K562 (cell line): ENCODE data around the gene ATRN. TPM values are rescaled to one million over a fixed set of nuclear protein-coding genes. Genes with fewer than 3 reads are reported as not detected.

Experiments used
- ATAC-seq: fragments of 200-7000 bp; cut with Tn5 transposase; 3 replicates; pipeline ENCODE4 v1.9.1; 2020; ENCODE audit warnings: moderate library complexity
- BruUV-seq: library from RNA; stranded (reverse); fragments of 400-500 nt; replicated peaks from 2 replicates; lab custom pipeline; 2021; lab: Mats Ljungman, UMichigan
- CTCF ChIA-PET: fragments of 300-600 bp; formaldehyde crosslinking; extraction: SDS; loops from one replicate; lab custom pipeline; 2021; ENCODE audit warnings: low intra/inter-chr PET ratio; lab: Yijun Ruan, JAX
- POLR2A ChIA-PET: fragments of 300-600, 350-650 bp; sonication (Branson Sonifier 250); formaldehyde crosslinking; extraction: SDS; loops from one replicate; lab custom pipeline; 2021; ENCODE audit warnings: antibody characterized with exemption, inconsistent platforms; lab: Yijun Ruan, JAX
- DNase-seq, 4 experiments: peaks; one replicate each; pipeline versions ENCODE4 v3.0.0 to v3.0.0-alpha.2; 2011 to 2018; ENCODE audit warnings: low spot score in 3 of 4, mixed read lengths in 3 of 4; ENCODE audit errors: extremely low read depth in 1 of 4
- FAIRE-seq: peaks from 2 replicates; lab custom pipeline; 2011; peaks lifted over from hg19 to GRCh38; lab: Jason Lieb, UNC
- H2AFZ ChIP-seq: 2 replicates; pipeline ENCODE4 v1.6.0; 2011; ENCODE audit warnings: low read depth, low read length, control low read depth, inconsistent platforms
- H3K27ac ChIP-seq: fragments of 200-600 bp; 3 replicates; pipeline ENCODE4 v1.8.0; 2011; ENCODE audit warnings: low read depth, mild to moderate bottlenecking, control low read depth, inconsistent platforms, low read length, moderate library complexity, mixed read lengths; ENCODE audit errors: extremely low read depth
- H3K27me3 ChIP-seq, 2 experiments: fragments of 300-600 bp in 1 of 2; 2 replicates in 1 of 2; 3 replicates in 1 of 2; pipeline versions ENCODE4 v1.6.0 to v1.8.0; 2011; ENCODE audit warnings: inconsistent platforms in 2 of 2, low read length in 2 of 2, mild to moderate bottlenecking in 1 of 2, mixed read lengths in 1 of 2, moderate library complexity in 1 of 2; ENCODE audit not compliant: control insufficient read depth in 2 of 2, insufficient read depth in 2 of 2
- H3K36me3 ChIP-seq: fragments of 300-600 bp; 3 replicates; pipeline ENCODE4 v1.8.0; 2011; ENCODE audit warnings: mild to moderate bottlenecking, low read length, inconsistent platforms; ENCODE audit not compliant: control insufficient read depth, insufficient read depth
- H3K4me1 ChIP-seq, 2 experiments: fragments of 200-600 bp in 1 of 2; replicated peaks in 1 of 2; 2 replicates in 1 of 2; 3 replicates in 1 of 2; pipeline versions ENCODE4 v1.5.1 to v1.8.0; 2011; ENCODE audit warnings: inconsistent platforms in 2 of 2, low read length in 2 of 2, mild to moderate bottlenecking in 1 of 2, mixed read lengths in 1 of 2, moderate library complexity in 1 of 2; ENCODE audit not compliant: control insufficient read depth in 2 of 2, insufficient read depth in 2 of 2
- H3K4me2 ChIP-seq: 2 replicates; pipeline ENCODE4 v1.6.1; 2011; ENCODE audit warnings: low read length, control low read depth, inconsistent platforms, mixed read lengths; ENCODE audit not compliant: insufficient read depth
- H3K4me3 ChIP-seq: fragments of 200-600 bp; sonication (generic), shearing (Covaris generic); 2 replicates; pipeline ENCODE4 v1.5.1; 2016; ENCODE audit warnings: control low read depth, inconsistent platforms
- H3K79me2 ChIP-seq: fragments of 200-600 bp; 3 replicates; pipeline ENCODE4 v1.8.0; 2011; ENCODE audit warnings: low read length, inconsistent platforms; ENCODE audit not compliant: control insufficient read depth, insufficient read depth
- H3K9ac ChIP-seq, 2 experiments: 2 replicates each; pipeline versions ENCODE4 v1.6.0 to v1.6.1; 2011; ENCODE audit warnings: low read depth in 2 of 2, low read length in 2 of 2, control low read depth in 1 of 2, inconsistent platforms in 1 of 2, mild to moderate bottlenecking in 1 of 2, mixed read lengths in 1 of 2; ENCODE audit not compliant: insufficient read depth in 1 of 2
- H3K9me1 ChIP-seq: one replicate; pipeline ENCODE4 v1.6.0; 2011; ENCODE audit warnings: inconsistent platforms, mild to moderate bottlenecking, low read length, moderate library complexity; ENCODE audit not compliant: control insufficient read depth, insufficient read depth
- H3K9me3 ChIP-seq: replicated peaks from 2 replicates; pipeline ENCODE4 v1.5.1; 2011; ENCODE audit warnings: low read depth, low read length, inconsistent platforms; ENCODE audit not compliant: control insufficient read depth, insufficient read depth
- H4K20me1 ChIP-seq: replicated peaks from 2 replicates; pipeline ENCODE4 v1.6.1; 2011; ENCODE audit warnings: low read length, inconsistent platforms, mixed read lengths; ENCODE audit not compliant: control insufficient read depth, insufficient read depth
- CXXC5 ChIP-seq: fragments of 250-450 bp; sonication (Bioruptor Pico); IDR thresholded peaks from 2 replicates; pipeline ENCODE4 v1.8.0; 2022; ENCODE audit warnings: inconsistent platforms, mild to moderate bottlenecking, moderate library complexity
- LEF1 ChIP-seq: fragments of 450-650 bp; IDR thresholded peaks from 2 replicates; pipeline ENCODE4 v1.6.1; 2016; ENCODE audit warnings: mild to moderate bottlenecking
- PATZ1 ChIP-seq: fragments of 250-450 bp; sonication (Bioruptor Pico); IDR thresholded peaks from 2 replicates; pipeline ENCODE4 v1.5.0; 2020; ENCODE audit warnings: mild to moderate bottlenecking, borderline replicate concordance
- PYGO2 ChIP-seq: fragments of 450-650 bp; IDR thresholded peaks from 2 replicates; pipeline ENCODE4 v1.6.1; 2016; ENCODE audit warnings: mild to moderate bottlenecking, missing genetic modification characterization, moderate library complexity, missing compliant biosample characterization
- RERE ChIP-seq: sonication (generic); formaldehyde crosslinking; IDR thresholded peaks from 2 replicates; pipeline ENCODE4 v1.8.0; 2023; ENCODE audit warnings: missing genetic modification reagents, mild to moderate bottlenecking, borderline replicate concordance
- SMARCA5 ChIP-seq: fragments of 450-650 bp; IDR thresholded peaks from 2 replicates; pipeline ENCODE4 v1.6.1; 2016
- ZNF24 ChIP-seq: fragments of 450-650 bp; IDR thresholded peaks from 2 replicates; pipeline ENCODE4 v1.6.1; 2016
- ZNF41 ChIP-seq: fragments of 250-450 bp; sonication (Bioruptor Pico); conservative IDR thresholded peaks from 2 replicates; pipeline ENCODE4 v1.4.0; 2020; ENCODE audit warnings: mild to moderate bottlenecking
- WGBS: fragments of 100-300 bp; shearing (Covaris generic); methylation state at CpG from one replicate; pipeline ENCODE4 v1.1.6; 2016; ENCODE audit warnings: low coverage, mixed read lengths; ENCODE audit not compliant: insufficient coverage; ENCODE audit errors: missing lambda C conversion rate; 5-methylcytosine and 5-hydroxymethylcytosine counted together
- in situ Hi-C: fragments of 300-500 bp; cut with MboI; formaldehyde crosslinking; loops from 4 replicates; pipeline ENCODE4 v1.15.0; 2018; ENCODE audit warnings: inconsistent platforms, mixed read lengths
- intact Hi-C: fragments of 100-400 bp; cut with micrococcal nuclease; formaldehyde crosslinking; loops from 2 replicates; pipeline ENCODE4 v1.14.2; 2022
- polyA plus RNA-seq, 8 experiments: library from polyadenylated mRNA; depleted of rRNA in 4 of 8; stranded (reverse) in 5 of 8; unstranded in 3 of 8; fragments of >200 nt; fragmentation: Nextera tagmentation in 2 of 8; fragmentation: Illumina TruSeq in 1 of 8; extraction: Ambion mirVana in 2 of 8; extraction: Trizol in 1 of 8; gene quantifications; 2 replicates each; pipeline versions ENCODE4 v1.2.1 to v1.2.3, GENCODE V29; 2011 to 2014; ENCODE audit warnings: inconsistent platforms in 1 of 8, missing spikeins in 1 of 8
- total RNA-seq, 7 experiments: library from RNA; depleted of rRNA in 6 of 7; stranded (reverse); fragments of >200 nt in 6 of 7; fragmentation: Illumina TruSeq in 2 of 7; extraction: Trizol in 2 of 7; gene quantifications; 2 replicates each; pipeline versions ENCODE4 v1.2.1 to v1.2.3, GENCODE V29; 2011 to 2021; ENCODE audit warnings: low replicate concordance in 1 of 7

ATRN gene
- total and polyA plus RNA-seq, 9 of the 15 experiments (the other 6 are each of a cell fraction or from before 2014, with no cell fraction given): 0.69 to 16.5 (median 7.6) TPM

DNA sequence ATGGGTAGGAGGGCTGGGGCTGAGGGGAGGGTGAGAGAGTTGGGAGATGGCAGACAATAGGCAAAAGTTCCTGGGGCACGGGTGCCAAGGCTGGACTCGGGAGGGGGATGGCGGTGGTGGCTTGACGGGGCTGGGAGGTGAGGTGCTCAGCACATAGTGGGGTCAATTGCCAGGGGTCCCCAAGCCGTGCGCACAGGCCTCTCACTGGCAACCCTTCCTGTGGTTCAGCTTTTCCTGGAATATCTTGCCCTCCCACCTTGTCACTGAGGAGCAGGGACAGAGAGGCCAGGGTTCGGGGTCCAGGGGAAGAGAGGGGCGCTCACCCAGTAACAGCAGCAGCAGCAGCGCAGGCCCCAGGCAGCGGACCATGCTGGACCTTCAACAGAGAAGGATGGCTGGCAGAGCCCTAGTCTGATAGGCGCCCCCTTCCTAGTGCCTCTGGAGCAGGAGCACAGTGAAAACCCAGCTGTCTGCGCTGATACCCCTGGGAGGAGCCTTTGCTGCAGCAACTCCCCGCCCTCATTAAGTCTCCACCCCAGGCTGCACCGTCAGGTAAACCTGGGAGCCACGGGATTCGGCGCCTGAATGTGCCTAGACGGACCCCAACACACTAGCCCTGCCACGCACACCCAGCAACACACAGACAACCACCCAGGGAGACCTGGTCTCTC, 192.3 kb downstream of the ATRN start, which contains the start of gene GFRA4:
GFRA4 (minus strand) TSS at position 369 of the 671 bp plus-strand sequence; CDS start at position 369, 0 bp downstream.
- Histone ChIP-seq H3K36me3 (no peaks in the 10 kb centered on the region), H3K9me3 (no peaks in the 10 kb centered on the region), H3K4me3 (no peak within 1 kb of the TSS), H3K9ac (no peak within 1 kb of the TSS; a peak in 1 of 4 replicates), H3K27ac (no peak within 1 kb of the TSS), H4K20me1 (no peaks in the 10 kb centered on the region), H3K27me3 (peaks cover 0 to 30% of the 10 kb centered on the region in 2 experiments; a peak in 4 of 5 replicates), H2AFZ (no peak within 1 kb of the TSS), H3K4me2 (no peak within 1 kb of the TSS)
- POLR2A ChIA-PET: no interaction called here
- DNase-seq (peak in 1 of 4 experiments; percentile 30), FAIRE-seq (no peak)
- in situ Hi-C loops: no loop called here
- intact Hi-C loops: no loop called here
- no TSS peak for BruUV-seq
- TF ChIP-seq SMARCA5: no peak
- TF ChIP-seq CXXC5: no peak
- TF ChIP-seq PYGO2 (tag): no peak
- TF ChIP-seq, all 486 proteins: peak for 0
- Histone ChIP-seq H3K79me2 (no peaks in the 10 kb centered on the region), H3K4me1 (peaks cover 0 to 11% of the 10 kb centered on the region in 2 experiments; a peak in 4 of 5 replicates), H3K9me1 (no peaks in the 10 kb centered on the region)
- peak; percentile 41; the same call in 2 of the 3 replicates for ATAC-seq
- CTCF ChIA-PET: no interaction called here
- WGBS: 2% methylated on average over 18 of the region's 19 CpGs

GRCh38 chr20:3663858-3664257, 193.0 kb downstream of the ATRN start:
- Histone ChIP-seq H3K79me2 (no peaks in the 10 kb centered on the region), H3K4me3 (no peak overlapping the region), H3K36me3 (no peaks in the 10 kb centered on the region), H3K27ac (no peak overlapping the region), H4K20me1 (no peaks in the 10 kb centered on the region), H3K4me1 (peaks cover 0 to 11% of the 10 kb centered on the region in 2 experiments; a peak in 4 of 5 replicates), H3K27me3 (peaks cover 0 to 23% of the 10 kb centered on the region in 2 experiments; a peak in 4 of 5 replicates), H3K9me1 (no peaks in the 10 kb centered on the region), H3K9ac (no peak overlapping the region), H3K4me2 (no peak overlapping the region), H3K9me3 (no peaks in the 10 kb centered on the region), H2AFZ (no peak overlapping the region)
- ATAC-seq (no peak), DNase-seq (no peak), FAIRE-seq (no peak)
- WGBS: 3% methylated on average over 2 of the region's 2 CpGs
- intact Hi-C loops: no loop called here
- POLR2A ChIA-PET: no interaction called here
- no TSS peak for BruUV-seq
- CTCF ChIA-PET: no interaction called here
- in situ Hi-C loops: no loop called here
- TF ChIP-seq ZNF41: no peak
- TF ChIP-seq PATZ1 (CRISPR knock-in tag): no peak
- TF ChIP-seq ZNF24: no peak
- no peak for TF ChIP-seq RERE (CRISPR knock-in tag)
- no peak for TF ChIP-seq LEF1
